GM12878 (cell line): ENCODE data around the gene SHC3. TPM values are rescaled to one million over a fixed set of nuclear protein-coding genes. Genes with fewer than 3 reads are reported as not detected.

Experiments used
- ATAC-seq: fragments of 200-7000 bp; cut with Tn5 transposase; 3 replicates; pipeline ENCODE4 v1.9.1; 2020; ENCODE audit warnings: mild to moderate bottlenecking, moderate library complexity
- BruUV-seq: library from RNA; stranded (reverse); fragments of 400-500 nt; replicated peaks from 2 replicates; lab custom pipeline; 2021; lab: Mats Ljungman, UMichigan
- CTCF ChIA-PET: fragments of 300-600 bp; sonication (Branson Sonifier 250); formaldehyde crosslinking; extraction: SDS; loops from one replicate; lab custom pipeline; 2021; ENCODE audit warnings: inconsistent platforms; lab: Yijun Ruan, JAX
- POLR2A ChIA-PET: fragments of 350-600 bp; formaldehyde crosslinking; extraction: SDS; loops from one replicate; lab custom pipeline; 2021; ENCODE audit warnings: inconsistent platforms; lab: Charles Lee
- RAD21 ChIA-PET: fragments of 300-600 bp; sonication (Branson Sonifier 250); formaldehyde crosslinking; loops from one replicate; lab custom pipeline; 2023; ENCODE audit warnings: antibody characterized with exemption; ENCODE audit not compliant: unreplicated experiment; lab: Charles Lee
- SMC1A ChIA-PET: fragments of 300-600 bp; sonication (Branson Sonifier 250); formaldehyde crosslinking; loops from one replicate; lab custom pipeline; 2023; ENCODE audit not compliant: unreplicated experiment, uncharacterized antibody; lab: Charles Lee
- DNase-seq: peaks from one replicate; pipeline ENCODE4 v3.0.0-alpha.2; 2011; ENCODE audit warnings: low read depth, low spot score
- FAIRE-seq: peaks from 3 replicates; lab custom pipeline; 2011; peaks lifted over from hg19 to GRCh38; lab: Jason Lieb, UNC
- H2AFZ ChIP-seq: 2 replicates; pipeline ENCODE4 v1.6.0; 2011; ENCODE audit warnings: low read depth, low read length, control low read depth; ENCODE audit not compliant: control insufficient read depth
- H3K27ac ChIP-seq: 2 replicates; pipeline ENCODE4 v1.5.1; 2011; ENCODE audit warnings: control low read depth; ENCODE audit not compliant: control insufficient read depth, insufficient read depth
- H3K27me3 ChIP-seq, 2 experiments: replicated peaks in 1 of 2; 2 replicates each; pipeline versions ENCODE4 v1.6.0 to v1.6.1; 2011; ENCODE audit warnings: low read length in 1 of 2; ENCODE audit not compliant: control insufficient read depth in 2 of 2, insufficient read depth in 2 of 2
- H3K36me3 ChIP-seq, 2 experiments: 2 replicates each; pipeline ENCODE4 v1.5.1; 2011; ENCODE audit warnings: low read length in 1 of 2; ENCODE audit not compliant: control insufficient read depth in 2 of 2, insufficient read depth in 2 of 2
- H3K4me1 ChIP-seq: 2 replicates; pipeline ENCODE4 v1.6.1; 2011; ENCODE audit warnings: mild to moderate bottlenecking, low read length, moderate library complexity, mixed read lengths; ENCODE audit not compliant: control insufficient read depth, insufficient read depth
- H3K4me2 ChIP-seq: 2 replicates; pipeline ENCODE4 v1.6.0; 2011; ENCODE audit warnings: control low read depth; ENCODE audit not compliant: control insufficient read depth, insufficient read depth
- H3K4me3 ChIP-seq: fragments of 200-600 bp; sonication (generic); 2 replicates; pipeline ENCODE4 v1.5.1; 2016
- H3K79me2 ChIP-seq: 2 replicates; pipeline ENCODE4 v1.6.0; 2011; ENCODE audit warnings: low read length; ENCODE audit not compliant: control insufficient read depth, insufficient read depth
- H3K9ac ChIP-seq: 2 replicates; pipeline ENCODE4 v1.8.0; 2011; ENCODE audit warnings: low read length, control low read depth, mixed read lengths; ENCODE audit not compliant: control insufficient read depth, insufficient read depth
- H3K9me3 ChIP-seq: replicated peaks from 3 replicates; pipeline ENCODE4 v1.5.1; 2011; ENCODE audit warnings: mild to moderate bottlenecking, low read length; ENCODE audit not compliant: control insufficient read depth, insufficient read depth
- H4K20me1 ChIP-seq: 2 replicates; pipeline ENCODE4 v1.6.0; 2011; ENCODE audit not compliant: control insufficient read depth, insufficient read depth
- ATF2 ChIP-seq: IDR thresholded peaks from 2 replicates; pipeline ENCODE4 v1.6.1; 2012; ENCODE audit warnings: low read length, inconsistent platforms
- BCL3 ChIP-seq: IDR thresholded peaks from 2 replicates; pipeline ENCODE4 v1.6.1; 2011; ENCODE audit warnings: borderline replicate concordance, low read depth, mild to moderate bottlenecking, moderate library complexity, low read length; ENCODE audit not compliant: insufficient read depth, poor library complexity, severe bottlenecking
- ELK1 ChIP-seq: IDR thresholded peaks from 2 replicates; pipeline ENCODE4 v1.6.1; 2012; ENCODE audit warnings: low read depth, low read length, improper control_type of control experiment
- EZH2 ChIP-seq: IDR thresholded peaks from 2 replicates; pipeline ENCODE4 v1.6.1; 2012; ENCODE audit warnings: low read depth, mild to moderate bottlenecking, control low read depth, inconsistent platforms, low read length, borderline replicate concordance; ENCODE audit not compliant: control insufficient read depth
- GABPA ChIP-seq: IDR thresholded peaks from 2 replicates; pipeline ENCODE4 v1.6.1; 2014; ENCODE audit warnings: antibody characterized with exemption, low read depth, mild to moderate bottlenecking, inconsistent platforms
- HDAC6 ChIP-seq: fragments of 200-600 bp; sonication (generic); IDR thresholded peaks from one replicate; pipeline ENCODE4 v1.8.0; 2017; ENCODE audit warnings: antibody characterized with exemption; ENCODE audit not compliant: unreplicated experiment
- JUND ChIP-seq: IDR thresholded peaks from 2 replicates; pipeline ENCODE4 v1.6.1; 2012; ENCODE audit warnings: low read depth, mild to moderate bottlenecking, low read length, improper control_type of control experiment, moderate library complexity
- NFXL1 ChIP-seq: fragments of 450-650 bp; IDR thresholded peaks from 2 replicates; pipeline ENCODE4 v1.6.1; 2017; ENCODE audit warnings: antibody characterized with exemption, mild to moderate bottlenecking, borderline replicate concordance
- RAD51 ChIP-seq: fragments of 450-650 bp; IDR thresholded peaks from 2 replicates; pipeline ENCODE4 v1.6.1; 2016; ENCODE audit warnings: moderate library complexity, mild to moderate bottlenecking, inconsistent platforms
- RELB ChIP-seq: fragments of 450-650 bp; IDR thresholded peaks from 2 replicates; pipeline ENCODE4 v1.6.1; 2017; ENCODE audit warnings: low read depth, mild to moderate bottlenecking, moderate library complexity
- SMAD1 ChIP-seq: fragments of 450-650 bp; IDR thresholded peaks from 2 replicates; pipeline ENCODE4 v1.6.1; 2018; ENCODE audit warnings: mild to moderate bottlenecking, low read depth; ENCODE audit not compliant: partially characterized antibody
- SPI1 ChIP-seq: IDR thresholded peaks from 2 replicates; pipeline ENCODE4 v1.6.1; 2011; ENCODE audit warnings: low read depth, mild to moderate bottlenecking, low read length, moderate library complexity, borderline replicate concordance; ENCODE audit not compliant: insufficient read depth
- SRF ChIP-seq, 2 experiments: IDR thresholded peaks; 2 replicates each; pipeline ENCODE4 v1.6.1; 2011; ENCODE audit warnings: low read depth in 2 of 2, low read length in 2 of 2, mild to moderate bottlenecking in 1 of 2, moderate library complexity in 1 of 2
- STAT3 ChIP-seq: IDR thresholded peaks from 2 replicates; pipeline ENCODE4 v1.6.1; 2011; ENCODE audit warnings: low read depth, low read length, improper control_type of control experiment
- TAF1 ChIP-seq: IDR thresholded peaks from 2 replicates; pipeline ENCODE4 v1.6.1; 2011; ENCODE audit warnings: mild to moderate bottlenecking, low read depth, low read length, borderline replicate concordance
- TARDBP ChIP-seq: IDR thresholded peaks from 2 replicates; pipeline ENCODE4 v1.6.1; 2016; ENCODE audit warnings: borderline replicate concordance
- TBL1XR1 ChIP-seq: IDR thresholded peaks from 2 replicates; pipeline ENCODE4 v1.6.1; 2012; ENCODE audit warnings: low read depth, low read length, improper control_type of control experiment
- WGBS: methylation state at CpG from one replicate; pipeline ENCODE4 v1.1.6; 2016; ENCODE audit warnings: low lambda C conversion rate; ENCODE audit not compliant: insufficient replicate concordance, insufficient coverage; ENCODE audit errors: missing lambda C conversion rate; 5-methylcytosine and 5-hydroxymethylcytosine counted together
- in situ Hi-C: fragments of 300-500 bp; cut with MboI; formaldehyde crosslinking; loops from 9 replicates; pipeline ENCODE4 v1.14.3; 2018; ENCODE audit warnings: mixed read lengths
- intact Hi-C: fragments of 100-400 bp; cut with micrococcal nuclease; formaldehyde crosslinking; loops from one replicate; pipeline ENCODE4 v1.14.2; 2022; ENCODE audit not compliant: unreplicated experiment
- polyA plus RNA-seq, 11 experiments: library from polyadenylated mRNA; depleted of rRNA in 4 of 11; unstranded in 6 of 11; stranded (reverse) in 5 of 11; fragments of >200 nt; fragmentation: Nextera tagmentation in 4 of 11; fragmentation: Illumina TruSeq in 1 of 11; extraction: Ambion mirVana in 4 of 11; extraction: Trizol in 1 of 11; gene quantifications; 1 replicate in 1 of 11; 2 replicates in 10 of 11; pipeline versions ENCODE4 v1.2.1 to v1.2.3, GENCODE V29; 2011 to 2016; ENCODE audit warnings: inconsistent platforms in 2 of 11, missing spikeins in 2 of 11, low read depth in 1 of 11
- total RNA-seq, 4 experiments: library from RNA; depleted of rRNA in 3 of 4; stranded (reverse); fragments of >200 nt in 3 of 4; fragmentation: Illumina TruSeq in 1 of 4; extraction: Trizol in 1 of 4; gene quantifications; 2 replicates each; pipeline versions ENCODE4 v1.2.1 to v1.2.3, GENCODE V29; 2013 to 2021

Gene SHC3
- total and polyA plus RNA-seq, 10 of the 15 experiments (the other 5 are each of a cell fraction or from before 2014, with no cell fraction given), result 0.01 to 0.06 TPM; not detected in 8

- no peak for TF ChIP-seq BCL3
- TF ChIP-seq ELK1, result no peak
- TF ChIP-seq RAD51, result no peak
- no peak for TF ChIP-seq GABPA
- TF ChIP-seq HDAC6, result no peak
These were observed 175.6 kb downstream of the SHC3 start (continued) for GRCh38 chr9:89002987-89003386.

GRCh38 chr9:89001917-89002540, 176.6 kb downstream of the SHC3 start:
- in situ Hi-C loops, result loop anchor here (5.0 to 10.0 kb wide), 2 partner anchors 410 to 1047 kb away; a partner anchor contains a TSS
- Histone ChIP-seq H3K4me1 (no peaks in the 10 kb centered on the region), H3K36me3 (no peaks in the 10 kb centered on the region), H3K27me3 (peaks cover 0 to 1% of the 10 kb centered on the region in 2 experiments; a peak in 1 of 4 replicates), H3K4me3 (no peak overlapping the region), H4K20me1 (no peaks in the 10 kb centered on the region), H3K9ac (no peak overlapping the region), H3K4me2 (no peak overlapping the region), H3K27ac (no peak overlapping the region), H3K79me2 (no peaks in the 10 kb centered on the region), H3K9me3 (no peaks in the 10 kb centered on the region), H2AFZ (no peak overlapping the region)
- FAIRE-seq, result no peak
- CTCF ChIA-PET, result interaction anchor here (0.7 to 1.2 kb wide), 3 partner anchors 9 to 411 kb away, joined by 3 to 6 read pairs (median 3); no protein-coding TSS in a partner anchor
- POLR2A ChIA-PET, result no interaction called here
- RAD21 ChIA-PET, result interaction anchor here (1.3 kb wide), 1 partner anchor 405 kb away, joined by 3 read pairs; no protein-coding TSS in a partner anchor
- intact Hi-C loops, result loop anchor here (1.0 to 5.0 kb wide), 2 partner anchors 340 to 408 kb away; no protein-coding TSS in a partner anchor
- BruUV-seq, result no TSS peak
- no peak for DNase-seq
- 54% methylated on average over 27 of the region's 27 CpGs for WGBS
- SMC1A ChIA-PET, result interaction anchor here (1.4 kb wide), 1 partner anchor 409 kb away, joined by 4 read pairs; no protein-coding TSS in a partner anchor
- ATAC-seq, result no peak
- TF ChIP-seq SMAD1, result no peak
- no peak for TF ChIP-seq ATF2
- no peak for TF ChIP-seq JUND
- no peak for TF ChIP-seq STAT3
- TF ChIP-seq SPI1, result no peak
- no peak for TF ChIP-seq SRF (IDR thresholded peaks at IDR 0.05; ENCODE audit: low read depth in 2 of 2, low read length in 2 of 2)
- no peak for TF ChIP-seq RELB
- TF ChIP-seq TARDBP, result no peak
- no peak for TF ChIP-seq TBL1XR1
- no peak for TF ChIP-seq EZH2
- TF ChIP-seq TAF1, result no peak
- TF ChIP-seq NFXL1, result no peak
